SK-N-SH treated with all-trans-retinoic acid at 6 μM for 48 hours (cell line): ENCODE measurements around the gene WASF2.

Experiments used
- CSRNP3 ChIP-seq: fragments of 250-450 bp; sonication (Bioruptor Pico); IDR thresholded peaks from 2 replicates; pipeline ENCODE4 v1.5.1; 2021; ENCODE audit warnings: mild to moderate bottlenecking, moderate library complexity
- GLIS3 ChIP-seq: fragments of 250-450 bp; sonication (Bioruptor Pico); IDR thresholded peaks from 2 replicates; pipeline ENCODE4 v1.5.0; 2020; ENCODE audit warnings: mild to moderate bottlenecking, moderate library complexity
- ISL1 ChIP-seq: fragments of 250-450 bp; sonication (Bioruptor Pico); IDR thresholded peaks from 2 replicates; pipeline ENCODE4 v2.1.2; 2022; ENCODE audit warnings: mild to moderate bottlenecking, moderate library complexity
- PPARA ChIP-seq: fragments of 250-450 bp; sonication (Bioruptor Pico); IDR thresholded peaks from 2 replicates; pipeline ENCODE4 v1.5.0; 2020; ENCODE audit warnings: mild to moderate bottlenecking, borderline replicate concordance
- ZFP3 ChIP-seq: fragments of 250-450 bp; sonication (Bioruptor Pico); IDR thresholded peaks from 2 replicates; pipeline ENCODE4 v1.5.0; 2020; ENCODE audit warnings: mild to moderate bottlenecking, moderate library complexity
- ZNF70 ChIP-seq: fragments of 450-650 bp; formaldehyde crosslinking; IDR thresholded peaks from 2 replicates; pipeline ENCODE4 v1.5.0; 2020; ENCODE audit warnings: mild to moderate bottlenecking, moderate library complexity
- TF ChIP-seq, protein P1 (sequence below): fragments of 250-450 bp; sonication (Bioruptor Pico); IDR thresholded peaks from 2 replicates; pipeline ENCODE4 v1.8.0; 2020; ENCODE audit warnings: mild to moderate bottlenecking, moderate library complexity, borderline replicate concordance

DNA sequence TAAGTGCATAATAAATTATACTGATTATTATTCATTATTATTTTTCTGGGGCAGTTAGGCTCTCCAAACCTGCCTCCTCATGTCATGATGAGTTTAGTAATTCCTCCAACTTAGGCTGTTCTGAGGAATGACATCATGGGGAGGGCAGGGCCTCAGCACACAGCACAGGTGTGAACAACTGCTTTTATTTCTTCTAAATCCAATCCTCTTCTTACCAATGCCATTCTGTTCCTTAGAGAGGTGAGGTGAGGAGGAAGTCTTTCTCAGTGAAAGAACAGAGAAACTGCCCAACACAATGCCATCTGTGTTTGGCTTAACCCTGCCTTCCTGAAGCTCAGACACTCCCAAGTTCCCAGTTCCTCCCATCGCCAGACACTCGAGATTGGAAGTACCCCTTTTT is 45.4 kb upstream of the WASF2 start:
- TF ChIP-seq ZFP3 (CRISPR knock-in tag) (no peak), GLIS3 (CRISPR knock-in tag) (no peak), CSRNP3 (CRISPR knock-in tag) (no peak), ISL1 (CRISPR knock-in tag) (no peak), ZNF70 (CRISPR knock-in tag) (no peak), PPARA (CRISPR knock-in tag) (no peak)
- TF ChIP-seq, protein P1, sequence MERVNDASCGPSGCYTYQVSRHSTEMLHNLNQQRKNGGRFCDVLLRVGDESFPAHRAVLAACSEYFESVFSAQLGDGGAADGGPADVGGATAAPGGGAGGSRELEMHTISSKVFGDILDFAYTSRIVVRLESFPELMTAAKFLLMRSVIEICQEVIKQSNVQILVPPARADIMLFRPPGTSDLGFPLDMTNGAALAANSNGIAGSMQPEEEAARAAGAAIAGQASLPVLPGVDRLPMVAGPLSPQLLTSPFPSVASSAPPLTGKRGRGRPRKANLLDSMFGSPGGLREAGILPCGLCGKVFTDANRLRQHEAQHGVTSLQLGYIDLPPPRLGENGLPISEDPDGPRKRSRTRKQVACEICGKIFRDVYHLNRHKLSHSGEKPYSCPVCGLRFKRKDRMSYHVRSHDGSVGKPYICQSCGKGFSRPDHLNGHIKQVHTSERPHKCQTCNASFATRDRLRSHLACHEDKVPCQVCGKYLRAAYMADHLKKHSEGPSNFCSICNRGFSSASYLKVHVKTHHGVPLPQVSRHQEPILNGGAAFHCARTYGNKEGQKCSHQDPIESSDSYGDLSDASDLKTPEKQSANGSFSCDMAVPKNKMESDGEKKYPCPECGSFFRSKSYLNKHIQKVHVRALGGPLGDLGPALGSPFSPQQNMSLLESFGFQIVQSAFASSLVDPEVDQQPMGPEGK (CRISPR knock-in tag) = no peak
